Measurements from ENCODE around the gene MPRIP. TPM values are rescaled to one million over a fixed set of nuclear protein-coding genes. Genes with fewer than 3 reads are reported as not detected.
A peak's percentile ranks its signal among the peaks of the same experiment; 100 is the strongest.

MPRIP gene
- polyA plus RNA-seq, 1 donor from 2014 or later = 47.3 TPM

DNA sequence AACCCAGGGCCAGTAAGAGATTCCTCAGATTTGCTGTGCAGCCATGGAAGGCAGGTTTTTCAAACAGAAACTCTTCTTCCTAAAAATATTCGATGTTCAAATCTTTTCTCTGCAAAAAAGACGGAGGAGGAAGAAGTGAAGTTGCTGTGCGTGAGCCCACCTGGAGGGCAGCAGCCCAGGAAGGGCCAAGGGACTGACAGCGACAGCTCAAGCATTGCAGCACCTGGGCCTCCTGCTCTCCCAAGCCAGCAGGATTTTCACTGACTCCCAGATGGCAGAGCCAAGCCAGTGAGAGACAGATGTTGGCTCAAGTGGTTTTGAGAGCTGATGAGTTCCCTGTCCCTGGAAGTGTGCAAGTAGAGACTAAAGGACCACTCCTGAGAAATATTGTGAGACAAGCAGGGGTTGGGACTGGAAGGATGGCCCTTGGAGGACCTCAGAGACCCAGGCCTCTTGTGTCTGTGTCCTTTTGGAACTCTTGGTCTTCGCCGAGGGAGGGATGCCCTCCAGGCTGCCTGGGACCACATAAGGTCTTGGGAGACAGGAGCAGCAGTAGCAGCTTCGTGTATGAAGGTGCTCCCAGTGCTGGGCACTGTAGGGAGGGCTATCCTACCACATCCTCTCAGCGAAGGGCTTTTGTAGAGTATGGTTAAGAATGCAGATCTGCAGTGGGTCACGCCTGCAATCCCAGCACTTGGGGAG lies 41.0 kb upstream of the MPRIP start:
- H3K27ac ChIP-seq (ENCODE audit: low read length) = no peak overlapping the region
- H3F3A ChIP-seq (ENCODE audit: insufficient read depth, low read length, poor library complexity, severe bottlenecking) = no peaks in the 10 kb centered on the region
- no peaks in the 10 kb centered on the region for H3K9me2 ChIP-seq (ENCODE audit: insufficient read depth, low read length)
- no peak overlapping the region for H2AFZ ChIP-seq (ENCODE audit: low read depth, low read length)
- H3K79me2 ChIP-seq (replicated peaks; ENCODE audit: insufficient read depth, low read length) = no peaks in the 10 kb centered on the region
- no peaks in the 10 kb centered on the region for H3K36me3 ChIP-seq (ENCODE audit: insufficient read depth, low read length)
- no peaks in the 10 kb centered on the region for H4K20me1 ChIP-seq (ENCODE audit: insufficient read depth)
- H3K27me3 ChIP-seq (ENCODE audit: insufficient read depth, low read depth, low read length) = no peaks in the 10 kb centered on the region
- no peak overlapping the region for H3K4me3 ChIP-seq (ENCODE audit: low read length)
- no peak for TF ChIP-seq RAD21 (conservative IDR thresholded peaks at IDR 0.05)
- no peak for TF ChIP-seq SMC3 (conservative IDR thresholded peaks at IDR 0.05; ENCODE audit: poor library complexity)
- TF ChIP-seq REST (IDR thresholded peaks at IDR 0.05; ENCODE audit: borderline replicate concordance) = no peak
- TF ChIP-seq CTCF (IDR thresholded peaks at IDR 0.05; ENCODE audit: poor library complexity, severe bottlenecking) = no peak
- TF ChIP-seq MXI1 (conservative IDR thresholded peaks at IDR 0.05; ENCODE audit: poor library complexity, severe bottlenecking) = no peak
- no peak for TF ChIP-seq TAF1 (IDR thresholded peaks at IDR 0.05; ENCODE audit: low read depth)
- TF ChIP-seq EP300 (conservative IDR thresholded peaks at IDR 0.05; ENCODE audit: poor library complexity, severe bottlenecking) = no peak
- no peak for TF ChIP-seq EZH2 (IDR thresholded peaks at IDR 0.05; ENCODE audit: borderline replicate concordance, insufficient read depth, low read length, poor library complexity, severe bottlenecking)
- TF ChIP-seq POLR2AphosphoS5 (IDR thresholded peaks at IDR 0.05) = no peak
- no peaks in the 10 kb centered on the region for H3K9me3 ChIP-seq (ENCODE audit: low read length)
- no peak overlapping the region for H3K4me2 ChIP-seq (ENCODE audit: low read length)
- no peak overlapping the region for H3K9ac ChIP-seq (ENCODE audit: low read length)

DNA sequence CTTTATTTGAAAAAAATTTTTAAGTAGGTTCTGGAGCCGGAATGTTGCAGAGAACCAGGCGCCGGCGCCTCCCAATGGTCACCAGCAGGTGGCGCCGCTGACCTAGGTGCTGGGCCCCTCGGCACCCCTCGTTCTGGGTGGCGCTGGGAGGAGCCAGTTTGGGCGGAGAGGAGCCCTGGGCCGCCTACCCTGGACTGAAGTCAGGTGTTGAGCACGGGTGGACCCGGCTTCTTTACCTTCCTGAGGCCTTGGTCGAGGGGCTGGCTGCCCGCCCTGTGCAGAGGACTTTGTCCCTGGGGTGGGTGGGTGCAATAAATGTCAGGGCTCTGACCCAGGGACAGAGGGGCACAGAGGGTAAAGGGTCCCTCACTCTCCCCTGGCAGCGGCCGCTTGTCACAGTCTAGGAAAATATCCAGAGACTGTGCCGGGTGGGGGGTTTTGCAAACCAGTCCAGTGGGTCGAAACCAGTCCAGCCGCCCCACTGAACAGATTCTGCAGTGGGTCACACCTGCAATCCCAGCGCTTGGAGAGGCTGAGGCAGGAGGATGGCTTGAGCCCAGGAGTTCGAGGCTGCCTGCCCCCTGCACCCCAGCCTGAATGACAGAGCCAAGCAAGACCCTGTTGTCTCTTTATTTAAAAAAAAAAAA lies 40.3 kb upstream of the MPRIP start:
- no peak overlapping the region for H2AFZ ChIP-seq (ENCODE audit: low read depth, low read length)
- no peak overlapping the region for H3K9ac ChIP-seq (ENCODE audit: low read length)
- H3F3A ChIP-seq (ENCODE audit: insufficient read depth, low read length, poor library complexity, severe bottlenecking) = no peaks in the 10 kb centered on the region
- H3K27ac ChIP-seq (ENCODE audit: low read length) = no peak overlapping the region
- TF ChIP-seq SMC3 (conservative IDR thresholded peaks at IDR 0.05; ENCODE audit: poor library complexity) (peak; percentile 88), POLR2AphosphoS5 (IDR thresholded peaks at IDR 0.05) (no peak), RAD21 (conservative IDR thresholded peaks at IDR 0.05) (peak; percentile 91), EZH2 (IDR thresholded peaks at IDR 0.05; ENCODE audit: borderline replicate concordance, insufficient read depth, low read length, poor library complexity, severe bottlenecking) (no peak), EP300 (conservative IDR thresholded peaks at IDR 0.05; ENCODE audit: poor library complexity, severe bottlenecking) (no peak), CTCF (IDR thresholded peaks at IDR 0.05; ENCODE audit: poor library complexity, severe bottlenecking) (peak; percentile 90), REST (IDR thresholded peaks at IDR 0.05; ENCODE audit: borderline replicate concordance) (no peak)
- no peaks in the 10 kb centered on the region for H3K36me3 ChIP-seq (ENCODE audit: insufficient read depth, low read length)
- H3K4me3 ChIP-seq (ENCODE audit: low read length) = no peak overlapping the region
- H3K9me2 ChIP-seq (ENCODE audit: insufficient read depth, low read length) = no peaks in the 10 kb centered on the region
- H3K4me2 ChIP-seq (ENCODE audit: low read length) = no peak overlapping the region
- H3K27me3 ChIP-seq (ENCODE audit: insufficient read depth, low read depth, low read length) = no peaks in the 10 kb centered on the region
- H3K9me3 ChIP-seq (ENCODE audit: low read length) = no peaks in the 10 kb centered on the region
- H3K79me2 ChIP-seq (replicated peaks; ENCODE audit: insufficient read depth, low read length) = no peaks in the 10 kb centered on the region
- no peaks in the 10 kb centered on the region for H4K20me1 ChIP-seq (ENCODE audit: insufficient read depth)
